Measurements from ENCODE around the gene COPS7A. TPM values are rescaled to one million over a fixed set of nuclear protein-coding genes. Genes with fewer than 3 reads are reported as not detected.

The COPS7A gene
- total RNA-seq, 1 experiment from 2014 or later, result 67.8 TPM

- Histone ChIP-seq H3K9me3 (ENCODE audit: control insufficient read depth in 1 of 2, insufficient read depth in 1 of 2, low read depth in 1 of 2, low read length in 2 of 2) (no peaks in the 10 kb centered on the region), H4K20me1 (ENCODE audit: insufficient read depth) (no peaks in the 10 kb centered on the region), H3K79me2 (ENCODE audit: insufficient read depth, low read length) (peaks cover 42% of the 10 kb centered on the region), H2AFZ (ENCODE audit: low read depth, low read length, poor library complexity, severe bottlenecking) (no peak overlapping the region), H3K4me2 (ENCODE audit: low read length) (no peak overlapping the region), H3K4me3 (replicated peaks in 1 of 2; ENCODE audit: low read depth in 1 of 2, low read length in 2 of 2) (no peak overlapping the region), H3K36me3 (ENCODE audit: control insufficient read depth in 1 of 2, insufficient read depth in 2 of 2, low read length in 2 of 2) (no peaks in the 10 kb centered on the region; a peak in 1 of 4 replicates), H3K4me1 (ENCODE audit: control insufficient read depth in 1 of 2, insufficient read depth in 2 of 2, low read length in 2 of 2) (peaks cover 9 to 21% of the 10 kb centered on the region in 2 experiments), H3K27ac (ENCODE audit: low read depth, low read length) (no peak overlapping the region), H3K27me3 (ENCODE audit: insufficient read depth, low read length) (no peaks in the 10 kb centered on the region), H3K9me2 (ENCODE audit: insufficient read depth) (no peaks in the 10 kb centered on the region), H3K9ac (ENCODE audit: low read length) (no peak overlapping the region)
- POLR2A ChIA-PET, result no interaction called here
- TF ChIP-seq JUND (IDR thresholded peaks at IDR 0.05), result no peak
- no peak for TF ChIP-seq EGR1 (IDR thresholded peaks at IDR 0.05; ENCODE audit: low read depth)
- no peak for TF ChIP-seq TCF7L2 (IDR thresholded peaks at IDR 0.05; ENCODE audit: borderline replicate concordance, extremely low read depth, insufficient read depth, insufficient read length)
- TF ChIP-seq RAD21 (IDR thresholded peaks at IDR 0.05; ENCODE audit: low read depth), result no peak
- no peak for TF ChIP-seq EZH2 (IDR thresholded peaks at IDR 0.05)
- TF ChIP-seq ELF1 (IDR thresholded peaks at IDR 0.05; ENCODE audit: borderline replicate concordance, low read depth), result no peak
- no peak for TF ChIP-seq SIN3A (IDR thresholded peaks at IDR 0.05; ENCODE audit: low read depth)
- no peak for TF ChIP-seq YY1 (IDR thresholded peaks at IDR 0.05; ENCODE audit: extremely low read depth, insufficient replicate concordance, low read depth, low read length)
- no peak for TF ChIP-seq CBX3 (IDR thresholded peaks at IDR 0.05; ENCODE audit: low read depth)
- TF ChIP-seq, protein P1, sequence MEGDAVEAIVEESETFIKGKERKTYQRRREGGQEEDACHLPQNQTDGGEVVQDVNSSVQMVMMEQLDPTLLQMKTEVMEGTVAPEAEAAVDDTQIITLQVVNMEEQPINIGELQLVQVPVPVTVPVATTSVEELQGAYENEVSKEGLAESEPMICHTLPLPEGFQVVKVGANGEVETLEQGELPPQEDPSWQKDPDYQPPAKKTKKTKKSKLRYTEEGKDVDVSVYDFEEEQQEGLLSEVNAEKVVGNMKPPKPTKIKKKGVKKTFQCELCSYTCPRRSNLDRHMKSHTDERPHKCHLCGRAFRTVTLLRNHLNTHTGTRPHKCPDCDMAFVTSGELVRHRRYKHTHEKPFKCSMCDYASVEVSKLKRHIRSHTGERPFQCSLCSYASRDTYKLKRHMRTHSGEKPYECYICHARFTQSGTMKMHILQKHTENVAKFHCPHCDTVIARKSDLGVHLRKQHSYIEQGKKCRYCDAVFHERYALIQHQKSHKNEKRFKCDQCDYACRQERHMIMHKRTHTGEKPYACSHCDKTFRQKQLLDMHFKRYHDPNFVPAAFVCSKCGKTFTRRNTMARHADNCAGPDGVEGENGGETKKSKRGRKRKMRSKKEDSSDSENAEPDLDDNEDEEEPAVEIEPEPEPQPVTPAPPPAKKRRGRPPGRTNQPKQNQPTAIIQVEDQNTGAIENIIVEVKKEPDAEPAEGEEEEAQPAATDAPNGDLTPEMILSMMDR (IDR thresholded peaks at IDR 0.05 in 2 of 3, conservative IDR thresholded peaks at IDR 0.05 in 1 of 3; ENCODE audit: borderline replicate concordance in 1 of 3, insufficient read depth in 1 of 3, low read depth in 2 of 3, low read length in 2 of 3), result no peak
- no peak for TF ChIP-seq POLR2A (IDR thresholded peaks at IDR 0.05; ENCODE audit: borderline replicate concordance, extremely low read depth, insufficient read depth, insufficient read length)
- TF ChIP-seq FOSL1 (IDR thresholded peaks at IDR 0.05; ENCODE audit: low read depth), result no peak
- no peak for TF ChIP-seq SRF (IDR thresholded peaks at IDR 0.05; ENCODE audit: low read depth)
- no peak for TF ChIP-seq ATF3 (IDR thresholded peaks at IDR 0.05)
- CTCF ChIA-PET, result no interaction called here
- no peak for DNase-seq (ENCODE audit: low read depth, low spot score)
- BruUV-seq (replicated peaks), result no TSS peak
- RAD21 ChIA-PET (ENCODE audit: low non-redundant PET in 1 of 2, low total read pairs in 2 of 2, uncharacterized antibody in 2 of 2, unreplicated experiment in 2 of 2), result no interaction called here
- intact Hi-C loops (cut with micrococcal nuclease), result no loop called here
- no peak for ATAC-seq
Measured at GRCh38 chr12:6691473-6691872, 32.4 kb upstream of the COPS7A start.

Data from HCT116 (cell line).